ENCODE data around the gene NCOA6.

- TF ChIP-seq POLR2A (IDR thresholded peaks at IDR 0.05; ENCODE audit: low read depth, low read length) (peak; percentile 72), POLR2AphosphoS5 (IDR thresholded peaks at IDR 0.05; ENCODE audit: low read depth, low read length) (no peak)
Observed at GRCh38 chr20:34824806-34825529, 483 bp downstream of the NCOA6 start.

Data from GM12892 (cell line).